CD4-positive, CD25-positive, alpha-beta regulatory T cell (primary cell): ENCODE results near the gene AKAP8L. TPM values are rescaled to one million over a fixed set of nuclear protein-coding genes. Genes with fewer than 3 reads are reported as not detected.

Source experiments
- ATAC-seq, 2 donors: fragments of 150-1000 bp; cut with Tn5 transposase; one replicate each; pipeline ENCODE4 v1.10.0; 2021; ENCODE audit warnings: low read depth in 2 of 2, moderate number of reproducible peaks in 2 of 2, moderate library complexity in 1 of 2
- DNase-seq, 3 donors: peaks; one replicate each; pipeline versions ENCODE4 v3.0.0 to v3.0.0-alpha.2; 2012 to 2022; ENCODE audit warnings: mixed read lengths in 1 of 3
- H3K27ac ChIP-seq: one replicate; pipeline ENCODE4 v1.7.0; 2013; ENCODE audit warnings: mild to moderate bottlenecking, low read length; ENCODE audit not compliant: insufficient read depth, poor library complexity, severe bottlenecking
- H3K27me3 ChIP-seq: one replicate; pipeline ENCODE4 v1.7.0; 2013; ENCODE audit warnings: low read length; ENCODE audit not compliant: control insufficient read depth, insufficient read depth
- H3K36me3 ChIP-seq: one replicate; pipeline ENCODE4 v1.7.0; 2013; ENCODE audit warnings: mild to moderate bottlenecking, low read length, moderate library complexity; ENCODE audit not compliant: control insufficient read depth, insufficient read depth
- H3K4me1 ChIP-seq: 2 replicates; pipeline ENCODE4 v1.7.0; 2013; ENCODE audit warnings: mild to moderate bottlenecking, low read length; ENCODE audit not compliant: insufficient read depth, control insufficient read depth, poor library complexity, severe bottlenecking
- H3K4me3 ChIP-seq: one replicate; pipeline ENCODE4 v1.7.0; 2013; ENCODE audit warnings: low read depth, mild to moderate bottlenecking, low read length, moderate library complexity
- H3K9me3 ChIP-seq, 2 experiments: 1 replicate in 1 of 2; 2 replicates in 1 of 2; pipeline ENCODE4 v1.7.0; 2013; ENCODE audit warnings: low read length in 2 of 2, mild to moderate bottlenecking in 1 of 2, moderate library complexity in 1 of 2; ENCODE audit not compliant: control insufficient read depth in 2 of 2
- H3K27ac Mint-ChIP-seq, 3 donors: one replicate each; pipeline ENCODE4 v1.8.0; 2020 to 2022; ENCODE audit warnings: mild to moderate bottlenecking in 3 of 3, mixed read lengths in 3 of 3, moderate library complexity in 2 of 3
- H3K27me3 Mint-ChIP-seq: one replicate; pipeline ENCODE4 v1.8.0; 2022; ENCODE audit warnings: mild to moderate bottlenecking, mixed read lengths
- H3K36me3 Mint-ChIP-seq: one replicate; pipeline ENCODE4 v1.8.0; 2020; ENCODE audit warnings: mixed read lengths
- H3K4me1 Mint-ChIP-seq, 4 donors: one replicate each; pipeline ENCODE4 v1.8.0; 2020 to 2022; ENCODE audit warnings: mixed read lengths in 4 of 4, mild to moderate bottlenecking in 1 of 4
- H3K4me3 Mint-ChIP-seq, 4 donors: one replicate each; pipeline ENCODE4 v1.8.0; 2020 to 2022; ENCODE audit warnings: mild to moderate bottlenecking in 4 of 4, mixed read lengths in 4 of 4, moderate library complexity in 3 of 4
- H3K9me3 Mint-ChIP-seq, 7 donors: one replicate each; pipeline ENCODE4 v1.8.0; 2020 to 2022; ENCODE audit warnings: mixed read lengths in 7 of 7, mild to moderate bottlenecking in 3 of 7, moderate library complexity in 2 of 7
- polyA plus RNA-seq, 4 donors: library from polyadenylated mRNA; unstranded; fragments of 300-500 nt; fragmentation: Illumina TruSeq; gene quantifications; one replicate each; pipeline ENCODE4 v1.2.3, GENCODE V29; 2021
- total RNA-seq: library from RNA; stranded (reverse); gene quantifications from one replicate; pipeline ENCODE4 v1.2.3, GENCODE V29; 2022

AKAP8L gene
- total and polyA plus RNA-seq, 5 donors from 2014 or later: 30.0 to 142 (median 37.7) TPM

DNA sequence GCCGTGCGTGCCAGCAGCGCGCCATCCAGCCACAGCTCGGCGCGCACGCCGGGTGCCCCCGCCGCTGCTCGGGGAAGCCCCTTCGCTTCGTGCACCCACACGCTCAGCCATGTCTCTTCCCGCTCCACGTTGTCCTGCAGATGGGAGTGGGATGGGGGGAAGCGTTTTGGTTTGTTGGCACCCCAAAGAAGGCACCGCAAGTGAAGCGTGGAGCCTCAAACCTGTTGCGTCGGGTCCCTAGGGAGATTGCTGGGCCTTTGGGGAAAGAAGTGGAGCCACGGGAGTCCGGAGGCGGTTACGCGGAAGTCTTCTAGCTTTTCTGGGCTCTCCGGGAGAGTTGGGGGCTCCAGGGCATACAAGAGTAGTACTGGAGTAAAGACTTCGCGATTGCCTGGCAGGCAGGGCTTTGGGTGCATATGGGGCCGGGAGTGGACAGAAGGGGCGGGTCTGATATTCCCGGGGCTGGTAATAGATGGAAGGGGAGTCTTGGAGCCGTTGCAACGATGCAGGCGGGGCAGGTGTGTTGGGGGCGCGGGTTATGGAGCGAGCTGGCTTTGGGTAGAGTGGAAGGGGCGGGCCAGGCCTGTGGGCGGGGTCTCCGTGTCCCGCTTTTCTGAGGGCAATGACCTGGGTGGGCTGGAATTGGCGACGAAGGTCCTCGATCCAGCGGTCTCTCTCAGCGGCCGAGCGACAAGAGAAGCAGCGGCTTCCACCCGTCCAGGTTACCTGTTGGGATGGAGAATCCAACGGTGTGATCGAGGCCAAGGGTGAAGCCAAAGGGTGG is 39.1 kb upstream of the AKAP8L start:
- no peak overlapping the region for H3K4me3 Mint-ChIP-seq
- no peaks in the 10 kb centered on the region for H3K27me3 Mint-ChIP-seq
- peaks cover 0 to 43% (median 18%) of the 10 kb centered on the region in 4 donors for H3K4me1 Mint-ChIP-seq
- peaks cover 32% of the 10 kb centered on the region for H3K36me3 Mint-ChIP-seq
- H3K27ac Mint-ChIP-seq: peak overlapping the region in 1 of 3 donors; percentile 85
- H3K4me3 ChIP-seq: no peak overlapping the region
- no peaks in the 10 kb centered on the region for H3K27me3 ChIP-seq
- no peaks in the 10 kb centered on the region for H3K9me3 ChIP-seq
- peaks cover 70% of the 10 kb centered on the region for H3K36me3 ChIP-seq
- peaks cover 26% of the 10 kb centered on the region for H3K4me1 ChIP-seq
- DNase-seq (no peak), ATAC-seq (no peak)
- no peak overlapping the region for H3K27ac ChIP-seq
- H3K9me3 Mint-ChIP-seq: peaks cover 0 to 3% (median 0%) of the 10 kb centered on the region in 7 donors

DNA sequence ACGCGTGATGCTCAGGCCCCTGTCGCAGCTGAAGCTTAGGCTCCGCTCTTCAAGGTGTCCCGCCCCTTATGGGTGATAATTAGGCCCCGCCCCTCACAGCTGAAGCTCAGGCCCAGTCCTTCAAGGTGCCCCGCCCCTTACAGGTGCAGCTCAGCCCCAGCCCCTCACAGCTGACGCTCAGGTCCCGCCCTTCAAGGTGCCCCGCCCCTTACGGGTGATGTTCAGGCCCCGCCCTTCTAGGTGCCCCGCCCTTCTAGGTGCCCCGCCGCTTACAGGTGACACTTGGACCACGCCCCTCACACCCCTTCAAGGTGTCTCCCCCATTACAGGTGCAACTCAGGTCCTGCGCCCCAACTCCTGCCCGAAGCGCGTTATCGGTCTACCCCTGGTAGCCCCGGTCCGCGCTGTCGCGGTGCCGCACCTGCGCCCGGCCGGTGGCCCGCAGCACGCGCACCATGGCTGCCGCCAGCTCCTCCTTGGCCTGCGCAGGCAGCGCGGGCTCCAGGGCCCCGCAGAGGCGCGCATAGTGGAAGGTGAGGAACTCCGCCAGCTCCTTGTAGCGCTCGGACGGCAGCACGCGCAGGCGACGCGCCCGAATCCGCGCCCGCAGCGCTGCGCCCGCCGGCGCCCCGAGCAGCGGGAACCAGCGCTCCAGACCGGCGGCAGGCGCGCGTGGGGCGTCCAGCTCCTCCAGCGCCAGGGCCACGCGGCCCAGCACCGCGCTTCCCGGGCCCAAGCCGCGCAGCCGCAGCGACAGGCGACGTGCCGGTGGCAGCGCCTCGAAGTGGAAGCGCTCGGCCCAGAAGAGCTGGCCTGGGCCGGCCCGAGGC is 38.3 kb upstream of the AKAP8L start:
- Histone ChIP-seq H3K4me1 (peaks cover 18% of the 10 kb centered on the region), H3K4me3 (no peak overlapping the region), H3K36me3 (peaks cover 76% of the 10 kb centered on the region), H3K27ac (no peak overlapping the region), H3K9me3 (no peaks in the 10 kb centered on the region), H3K27me3 (no peaks in the 10 kb centered on the region)
- H3K36me3 Mint-ChIP-seq: peaks cover 32% of the 10 kb centered on the region
- no peak overlapping the region for H3K27ac Mint-ChIP-seq
- H3K4me3 Mint-ChIP-seq: no peak overlapping the region
- H3K4me1 Mint-ChIP-seq: peaks cover 0 to 35% (median 18%) of the 10 kb centered on the region in 4 donors
- DNase-seq (no peak), ATAC-seq (no peak)
- H3K9me3 Mint-ChIP-seq: peaks cover 0 to 3% (median 0%) of the 10 kb centered on the region in 7 donors
- H3K27me3 Mint-ChIP-seq: no peaks in the 10 kb centered on the region

DNA sequence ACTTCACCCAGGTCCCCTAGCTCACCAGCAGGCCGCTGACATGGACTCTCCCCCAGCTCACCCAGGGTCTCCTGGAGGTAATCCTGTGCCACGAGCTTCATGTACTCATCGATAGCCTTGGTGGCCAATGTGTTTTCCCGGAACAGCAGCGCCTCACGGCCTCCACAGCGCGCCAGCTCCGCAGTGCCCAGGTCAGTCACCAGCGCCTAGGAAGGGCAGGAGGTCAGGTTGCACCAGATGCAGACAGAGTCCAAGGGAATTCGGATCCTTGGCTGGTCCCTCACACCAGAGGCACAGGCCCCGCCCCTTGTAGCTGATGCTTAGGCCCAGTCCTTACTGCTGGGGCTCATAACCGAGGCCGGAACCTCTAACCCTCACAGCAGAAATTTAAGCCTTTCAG is 37.7 kb upstream of the AKAP8L start:
- Mint-ChIP-seq H3K36me3 (peaks cover 32% of the 10 kb centered on the region), H3K9me3 (peaks cover 0 to 3% (median 0%) of the 10 kb centered on the region in 7 donors), H3K4me3 (no peak overlapping the region), H3K27me3 (no peaks in the 10 kb centered on the region), H3K4me1 (peaks cover 0 to 28% (median 17%) of the 10 kb centered on the region in 4 donors), H3K27ac (peak overlapping the region in 1 of 3 donors; percentile 52)
- peaks cover 78% of the 10 kb centered on the region for H3K36me3 ChIP-seq
- peaks cover 12% of the 10 kb centered on the region for H3K4me1 ChIP-seq
- no peak for ATAC-seq
- no peak for DNase-seq
- no peak overlapping the region for H3K4me3 ChIP-seq
- no peaks in the 10 kb centered on the region for H3K9me3 ChIP-seq
- H3K27me3 ChIP-seq: no peaks in the 10 kb centered on the region
- H3K27ac ChIP-seq: no peak overlapping the region

DNA sequence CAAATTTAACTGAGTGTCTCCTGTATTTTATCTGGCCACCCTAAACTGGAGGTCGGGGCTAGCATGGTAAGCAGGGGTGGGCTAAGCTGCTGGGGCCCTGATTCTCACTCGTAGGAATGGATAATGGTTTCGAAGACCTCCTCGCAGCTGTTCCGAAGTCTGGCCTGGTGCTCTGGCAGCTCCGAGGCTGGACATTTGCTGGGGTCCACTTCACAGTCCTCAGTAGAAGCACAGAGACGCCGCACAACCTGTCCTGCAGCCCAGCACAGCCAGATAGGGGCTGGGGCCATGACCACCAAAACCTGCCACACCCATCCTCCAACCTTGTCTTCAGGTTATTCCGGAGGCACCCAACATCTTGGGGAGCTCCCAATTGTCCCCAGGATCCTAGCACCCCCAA is 37.2 kb upstream of the AKAP8L start:
- H3K27ac Mint-ChIP-seq: no peak overlapping the region
- no peaks in the 10 kb centered on the region for H3K9me3 ChIP-seq

DNA sequence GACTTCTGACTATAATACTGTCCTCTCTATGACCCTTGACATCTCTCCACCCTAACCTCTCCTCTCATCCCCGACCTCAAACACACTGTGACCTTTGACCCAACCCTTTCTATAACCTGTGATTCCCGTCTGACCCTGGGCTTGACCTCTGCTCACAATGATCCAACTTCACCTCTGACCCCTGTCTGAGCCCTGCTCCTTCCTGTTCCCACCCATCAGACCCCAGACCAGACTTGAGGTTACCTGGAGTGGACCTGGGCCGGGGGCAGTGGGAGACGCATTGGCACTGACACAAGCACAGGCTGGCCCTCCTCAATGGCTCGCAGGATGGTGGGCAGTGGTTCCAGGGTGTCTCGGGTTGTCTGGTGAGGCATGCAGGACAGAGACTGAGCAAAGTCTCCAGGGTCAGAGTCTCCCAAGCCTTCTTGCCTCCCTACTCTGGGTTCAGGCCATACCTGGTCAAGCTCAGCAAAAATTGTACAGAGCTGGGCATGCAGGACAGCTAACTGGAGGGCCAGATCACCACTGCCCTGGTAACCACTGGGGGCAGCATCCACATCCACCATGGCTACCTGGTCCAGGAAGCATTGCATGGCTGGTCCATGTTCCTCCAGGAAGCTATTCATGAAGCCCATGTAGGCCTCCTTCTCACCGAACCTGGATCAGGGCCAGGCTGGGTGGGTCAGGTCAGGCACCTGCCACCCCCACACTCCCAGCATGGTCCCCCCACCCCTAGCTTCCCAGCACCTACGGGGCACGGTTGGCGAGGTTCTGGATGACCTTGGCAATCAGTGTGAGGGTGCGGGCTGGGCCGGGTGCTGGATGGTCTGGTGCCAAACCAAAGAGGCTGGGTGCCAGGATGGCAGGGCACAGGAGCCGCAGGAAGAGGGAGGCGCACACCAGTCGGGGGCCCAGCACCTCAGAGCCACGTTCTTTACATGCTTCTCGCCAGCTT is 35.4 kb upstream of the AKAP8L start:
- H3K27ac ChIP-seq: no peak overlapping the region
- no peaks in the 10 kb centered on the region for H3K27me3 ChIP-seq
- H3K4me3 ChIP-seq: no peak overlapping the region
- H3K4me1 Mint-ChIP-seq: peaks cover 0 to 28% (median 18%) of the 10 kb centered on the region in 4 donors
- no peak overlapping the region for H3K4me3 Mint-ChIP-seq
- H3K9me3 ChIP-seq: no peaks in the 10 kb centered on the region
- H3K9me3 Mint-ChIP-seq: peaks cover 0 to 3% (median 0%) of the 10 kb centered on the region in 7 donors
- H3K36me3 Mint-ChIP-seq: peaks cover 37% of the 10 kb centered on the region
- peaks cover 58% of the 10 kb centered on the region for H3K36me3 ChIP-seq
- peaks cover 5% of the 10 kb centered on the region for H3K4me1 ChIP-seq
- H3K27me3 Mint-ChIP-seq: peaks cover 9% of the 10 kb centered on the region
- DNase-seq (no peak), ATAC-seq (no peak)
- H3K27ac Mint-ChIP-seq: peak overlapping the region in 2 of 3 donors; percentile 44 to 81

More for the DNA sequence above, 37.2 kb upstream of the AKAP8L start:
- peaks cover 0 to 3% (median 0%) of the 10 kb centered on the region in 7 donors for H3K9me3 Mint-ChIP-seq
- Histone ChIP-seq H3K4me3 (no peak overlapping the region), H3K36me3 (peaks cover 74% of the 10 kb centered on the region), H3K27ac (no peak overlapping the region), H3K27me3 (no peaks in the 10 kb centered on the region), H3K4me1 (peaks cover 7% of the 10 kb centered on the region)
- no peaks in the 10 kb centered on the region for H3K27me3 Mint-ChIP-seq
- DNase-seq (no peak), ATAC-seq (no peak)
- peaks cover 37% of the 10 kb centered on the region for H3K36me3 Mint-ChIP-seq
- no peak overlapping the region for H3K4me3 Mint-ChIP-seq
- H3K4me1 Mint-ChIP-seq: peaks cover 0 to 30% (median 21%) of the 10 kb centered on the region in 4 donors

DNA sequence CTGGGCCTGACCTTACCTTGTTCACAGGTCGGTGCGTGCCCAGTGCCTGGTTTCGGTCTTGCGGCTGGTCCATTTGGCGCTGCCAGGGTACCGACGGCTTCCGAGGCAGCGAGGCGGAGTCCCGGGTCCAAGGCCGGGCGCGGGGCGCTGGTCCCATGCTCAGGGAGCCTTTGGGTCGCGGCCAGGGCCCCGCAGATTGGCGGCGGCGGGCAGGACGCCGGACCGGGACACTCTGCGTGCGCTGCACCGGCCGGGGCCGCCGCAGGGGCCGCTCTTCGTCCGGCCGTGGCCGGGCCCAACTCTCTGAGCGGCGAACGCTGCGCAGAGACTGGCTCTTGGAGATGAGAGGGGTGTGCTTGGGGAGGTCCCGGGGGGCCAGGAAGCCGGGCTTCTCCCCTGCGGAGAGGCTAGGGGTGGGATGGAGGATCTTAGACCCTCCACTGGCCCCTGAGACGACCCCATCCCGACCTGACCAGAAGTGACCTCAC is 34.3 kb upstream of the AKAP8L start:
- no peak overlapping the region for H3K4me3 ChIP-seq
- Mint-ChIP-seq H3K27ac (peak overlapping the region in 1 of 3 donors; percentile 86), H3K36me3 (peaks cover 36% of the 10 kb centered on the region), H3K27me3 (peaks cover 9% of the 10 kb centered on the region), H3K9me3 (peaks cover 0 to 3% (median 0%) of the 10 kb centered on the region in 7 donors), H3K4me1 (peaks cover 0 to 35% (median 24%) of the 10 kb centered on the region in 4 donors), H3K4me3 (no peak overlapping the region)
- peaks cover 12% of the 10 kb centered on the region for H3K4me1 ChIP-seq
- H3K36me3 ChIP-seq: peaks cover 54% of the 10 kb centered on the region
- DNase-seq: no peak
- no peak overlapping the region for H3K27ac ChIP-seq
- ATAC-seq: no peak
- no peaks in the 10 kb centered on the region for H3K27me3 ChIP-seq
- H3K9me3 ChIP-seq: no peaks in the 10 kb centered on the region
